NT2/D1 (cell line): ENCODE data around the gene NDFIP1.

ENCODE experiments used
- SUZ12 ChIP-seq: IDR thresholded peaks from 2 replicates; pipeline ENCODE4 v1.6.1; 2011; ENCODE audit not compliant: insufficient read length, insufficient read depth; ENCODE audit errors: extremely low read depth
- ZNF274 ChIP-seq: IDR thresholded peaks from 2 replicates; pipeline ENCODE4 v1.6.1; 2011; ENCODE audit warnings: mild to moderate bottlenecking, low read depth, low read length

DNA sequence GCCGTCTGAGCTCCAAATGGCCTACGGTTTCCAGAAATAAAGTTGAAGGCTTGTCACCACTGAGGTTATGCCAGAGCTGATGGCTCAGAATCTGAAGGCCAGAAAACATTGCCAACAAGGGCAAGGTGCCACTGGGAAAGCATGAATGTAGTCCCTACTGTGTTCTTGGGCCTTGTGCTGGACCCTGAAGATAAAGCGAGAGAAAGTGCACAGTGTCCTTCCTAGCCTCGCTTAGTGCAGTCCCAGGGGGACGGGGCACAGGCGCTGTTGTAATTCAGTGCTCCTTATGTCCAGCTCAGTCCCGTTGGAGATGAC is 84.5 kb downstream of the NDFIP1 start:
- TF ChIP-seq SUZ12, result no peak
- TF ChIP-seq ZNF274, result no peak
